GM23338 (cell line): ENCODE data around the gene HHIP. TPM values are rescaled to one million over a fixed set of nuclear protein-coding genes. Genes with fewer than 3 reads are reported as not detected.
A peak's percentile ranks its signal among the peaks of the same experiment; 100 is the strongest.

Experiments
- ATAC-seq: fragments of 200-7000 bp; cut with Tn5 transposase; 3 replicates; pipeline ENCODE4 v1.9.1; 2020
- DNase-seq: peaks from one replicate; pipeline ENCODE4 v3.0.0-alpha.2; 2015; ENCODE audit warnings: low spot score
- H2AFZ ChIP-seq: fragments of 200-600 bp; sonication (generic); 2 replicates; pipeline ENCODE4 v1.8.0; 2016; ENCODE audit warnings: antibody characterized with exemption, mild to moderate bottlenecking, moderate library complexity
- H3F3A ChIP-seq: fragments of 200-600 bp; sonication (generic); replicated peaks from 2 replicates; pipeline ENCODE4 v1.8.0; 2017; ENCODE audit warnings: antibody characterized with exemption, mixed run types, low read depth
- H3K27ac ChIP-seq: fragments of 200-600 bp; sonication (generic); 2 replicates; pipeline ENCODE4 v1.6.1; 2016; ENCODE audit warnings: low read depth
- H3K27me3 ChIP-seq: fragments of 200-600 bp; sonication (generic); 2 replicates; pipeline ENCODE4 v1.8.0; 2016; ENCODE audit warnings: mild to moderate bottlenecking, mixed run types, moderate library complexity; ENCODE audit not compliant: insufficient read depth
- H3K36me3 ChIP-seq: fragments of 200-600 bp; sonication (generic); 2 replicates; pipeline ENCODE4 v1.8.0; 2016; ENCODE audit warnings: mild to moderate bottlenecking; ENCODE audit not compliant: insufficient read depth
- H3K4me1 ChIP-seq: fragments of 200-600 bp; sonication (generic); 2 replicates; pipeline ENCODE4 v1.8.0; 2016; ENCODE audit warnings: mild to moderate bottlenecking, moderate library complexity; ENCODE audit not compliant: insufficient read depth
- H3K4me2 ChIP-seq: fragments of 200-600 bp; sonication (generic); 2 replicates; pipeline ENCODE4 v1.7.1; 2017; ENCODE audit warnings: mixed run types
- H3K4me3 ChIP-seq: fragments of 200-600 bp; sonication (generic); 2 replicates; pipeline ENCODE4 v1.6.1; 2016; ENCODE audit warnings: mixed run types
- H3K79me2 ChIP-seq: fragments of 200-600 bp; sonication (generic); replicated peaks from 2 replicates; pipeline ENCODE4 v1.8.0; 2017; ENCODE audit warnings: mild to moderate bottlenecking; ENCODE audit not compliant: insufficient read depth
- H3K9me2 ChIP-seq: fragments of 200-600 bp; sonication (generic); 2 replicates; pipeline ENCODE4 v1.8.0; 2017; ENCODE audit not compliant: insufficient read depth
- H4K20me1 ChIP-seq: fragments of 200-600 bp; sonication (generic); replicated peaks from 2 replicates; pipeline ENCODE4 v1.8.0; 2017; ENCODE audit warnings: mild to moderate bottlenecking; ENCODE audit not compliant: insufficient read depth
- H3K27ac Mint-ChIP-seq: 2 replicates; pipeline ENCODE4 v1.8.0; 2020; ENCODE audit warnings: inconsistent platforms, mild to moderate bottlenecking, moderate library complexity, mixed read lengths
- H3K27me3 Mint-ChIP-seq: 3 replicates; pipeline ENCODE4 v1.8.0; 2022; ENCODE audit warnings: low read depth, mild to moderate bottlenecking, moderate library complexity, mixed read lengths, inconsistent platforms; ENCODE audit not compliant: insufficient read depth, poor library complexity
- H3K36me3 Mint-ChIP-seq: 3 replicates; pipeline ENCODE4 v1.8.0; 2021; ENCODE audit warnings: low read depth, mild to moderate bottlenecking, inconsistent platforms, moderate library complexity, mixed read lengths
- H3K4me1 Mint-ChIP-seq: 3 replicates; pipeline ENCODE4 v1.8.0; 2020; ENCODE audit warnings: mild to moderate bottlenecking, inconsistent platforms, mixed read lengths
- H3K4me3 Mint-ChIP-seq: 3 replicates; pipeline ENCODE4 v1.8.0; 2021; ENCODE audit warnings: moderate library complexity, mild to moderate bottlenecking, inconsistent platforms, mixed read lengths
- H3K9me3 Mint-ChIP-seq: 3 replicates; pipeline ENCODE4 v1.8.0; 2020; ENCODE audit warnings: moderate library complexity, mild to moderate bottlenecking, inconsistent platforms, mixed read lengths
- CREB1 ChIP-seq: fragments of 250-450 bp; sonication (Bioruptor Pico); IDR thresholded peaks from 2 replicates; pipeline ENCODE4 v1.5.0; 2020; ENCODE audit warnings: low read depth, mild to moderate bottlenecking, moderate library complexity
- CTCF ChIP-seq, 2 experiments: fragments of 200-600 bp in 1 of 2; sonication (generic) in 1 of 2; conservative IDR thresholded peaks; 2 replicates each; pipeline versions ENCODE4 v1.5.1 to v1.6.1; 2016 to 2017; ENCODE audit warnings: antibody characterized with exemption in 2 of 2, low read depth in 2 of 2, mild to moderate bottlenecking in 2 of 2, moderate library complexity in 1 of 2
- EZH2 ChIP-seq: fragments of 200-600 bp; sonication (generic); IDR thresholded peaks from one replicate; pipeline ENCODE4 v1.8.0; 2017; ENCODE audit warnings: antibody characterized with exemption, mild to moderate bottlenecking, low read depth; ENCODE audit not compliant: unreplicated experiment
- EZH2phosphoT487 ChIP-seq: fragments of 200-600 bp; sonication (generic); IDR thresholded peaks from one replicate; pipeline ENCODE4 v1.8.1; 2018; ENCODE audit warnings: antibody characterized with exemption; ENCODE audit not compliant: unreplicated experiment
- JUNB ChIP-seq: IDR thresholded peaks from one replicate; pipeline ENCODE4 v1.6.1; 2016; ENCODE audit warnings: antibody characterized with exemption; ENCODE audit not compliant: unreplicated experiment
- NANOG ChIP-seq: IDR thresholded peaks from 2 replicates; pipeline ENCODE4 v1.6.1; 2016; ENCODE audit warnings: antibody characterized with exemption, borderline replicate concordance
- POLR2AphosphoS5 ChIP-seq: IDR thresholded peaks from 2 replicates; pipeline ENCODE4 v1.6.1; 2016; ENCODE audit warnings: antibody characterized with exemption, low read depth
- ZNF114 ChIP-seq: fragments of 250-450 bp; sonication (Bioruptor Pico); IDR thresholded peaks from 2 replicates; pipeline ENCODE4 v1.5.0; 2020; ENCODE audit warnings: mild to moderate bottlenecking, moderate library complexity
- ZNF462 ChIP-seq: fragments of 250-450 bp; sonication (Bioruptor Pico); IDR thresholded peaks from 2 replicates; pipeline ENCODE4 v1.5.0; 2020; ENCODE audit warnings: mild to moderate bottlenecking, moderate library complexity
- polyA plus RNA-seq: library from polyadenylated mRNA; unstranded; fragments of >200 nt; fragmentation: Nextera tagmentation; extraction: Ambion mirVana; gene quantifications from 2 replicates; pipeline ENCODE4 v1.2.1, GENCODE V29; 2016
- total RNA-seq: library from RNA; depleted of rRNA; stranded (reverse); fragments of >200 nt; shearing (Covaris generic); gene quantifications from 2 replicates; pipeline ENCODE4 v1.2.3, GENCODE V29; 2014
- TF ChIP-seq, protein P1 (sequence below): IDR thresholded peaks from one replicate; pipeline ENCODE4 v1.6.1; 2018; ENCODE audit warnings: antibody characterized with exemption; ENCODE audit not compliant: unreplicated experiment

HHIP gene
- total and polyA plus RNA-seq, 2 experiments from 2014 or later: 2.5 to 4.2 TPM

- TF ChIP-seq, protein P1, sequence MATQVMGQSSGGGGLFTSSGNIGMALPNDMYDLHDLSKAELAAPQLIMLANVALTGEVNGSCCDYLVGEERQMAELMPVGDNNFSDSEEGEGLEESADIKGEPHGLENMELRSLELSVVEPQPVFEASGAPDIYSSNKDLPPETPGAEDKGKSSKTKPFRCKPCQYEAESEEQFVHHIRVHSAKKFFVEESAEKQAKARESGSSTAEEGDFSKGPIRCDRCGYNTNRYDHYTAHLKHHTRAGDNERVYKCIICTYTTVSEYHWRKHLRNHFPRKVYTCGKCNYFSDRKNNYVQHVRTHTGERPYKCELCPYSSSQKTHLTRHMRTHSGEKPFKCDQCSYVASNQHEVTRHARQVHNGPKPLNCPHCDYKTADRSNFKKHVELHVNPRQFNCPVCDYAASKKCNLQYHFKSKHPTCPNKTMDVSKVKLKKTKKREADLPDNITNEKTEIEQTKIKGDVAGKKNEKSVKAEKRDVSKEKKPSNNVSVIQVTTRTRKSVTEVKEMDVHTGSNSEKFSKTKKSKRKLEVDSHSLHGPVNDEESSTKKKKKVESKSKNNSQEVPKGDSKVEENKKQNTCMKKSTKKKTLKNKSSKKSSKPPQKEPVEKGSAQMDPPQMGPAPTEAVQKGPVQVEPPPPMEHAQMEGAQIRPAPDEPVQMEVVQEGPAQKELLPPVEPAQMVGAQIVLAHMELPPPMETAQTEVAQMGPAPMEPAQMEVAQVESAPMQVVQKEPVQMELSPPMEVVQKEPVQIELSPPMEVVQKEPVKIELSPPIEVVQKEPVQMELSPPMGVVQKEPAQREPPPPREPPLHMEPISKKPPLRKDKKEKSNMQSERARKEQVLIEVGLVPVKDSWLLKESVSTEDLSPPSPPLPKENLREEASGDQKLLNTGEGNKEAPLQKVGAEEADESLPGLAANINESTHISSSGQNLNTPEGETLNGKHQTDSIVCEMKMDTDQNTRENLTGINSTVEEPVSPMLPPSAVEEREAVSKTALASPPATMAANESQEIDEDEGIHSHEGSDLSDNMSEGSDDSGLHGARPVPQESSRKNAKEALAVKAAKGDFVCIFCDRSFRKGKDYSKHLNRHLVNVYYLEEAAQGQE: no peak
Measured at GRCh38 chr4:144674711-144675110, 28.8 kb downstream of the HHIP start (continued).

DNA sequence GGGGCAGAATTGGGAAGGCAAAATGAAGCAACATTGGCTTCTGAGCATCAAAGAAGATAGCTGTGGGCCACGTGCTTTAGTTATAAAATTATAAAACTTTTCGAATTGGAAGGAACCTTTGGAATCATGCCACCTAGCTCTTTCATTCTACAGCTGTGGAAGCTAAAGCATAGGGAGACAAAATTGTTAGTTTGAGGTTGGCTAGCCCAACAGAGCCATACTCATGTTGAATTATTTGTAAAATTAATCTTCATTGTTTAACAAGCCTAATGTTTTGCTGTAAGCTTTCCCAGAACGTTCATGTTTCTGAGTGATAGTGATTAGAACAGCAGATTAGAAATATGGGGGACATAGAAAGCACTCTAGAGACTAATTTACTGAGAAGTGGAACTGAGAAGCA, 35.9 kb downstream of the HHIP start:
- no peaks in the 10 kb centered on the region for H3F3A ChIP-seq
- no peak overlapping the region for H3K4me2 ChIP-seq
- H3K9me2 ChIP-seq: no peaks in the 10 kb centered on the region
- peak overlapping the region; percentile 25 for H3K27ac Mint-ChIP-seq
- H3K36me3 ChIP-seq: no peaks in the 10 kb centered on the region
- no peaks in the 10 kb centered on the region for H3K27me3 Mint-ChIP-seq
- ATAC-seq (no peak), DNase-seq (no peak)
- peak overlapping the region; percentile 76; the same call in 1 of the 2 replicates for H2AFZ ChIP-seq
- H3K4me3 ChIP-seq: no peak overlapping the region
- H3K4me3 Mint-ChIP-seq: no peak overlapping the region
- peaks cover 12% of the 10 kb centered on the region for H3K4me1 ChIP-seq
- H3K27ac ChIP-seq: peak overlapping the region; percentile 40; the same call in 1 of the 2 replicates
- H3K27me3 ChIP-seq: no peaks in the 10 kb centered on the region
- H3K9me3 Mint-ChIP-seq: peaks cover 3% of the 10 kb centered on the region; the same call in 2 of the 3 replicates
- peaks cover 17% of the 10 kb centered on the region for H3K4me1 Mint-ChIP-seq
- no peaks in the 10 kb centered on the region for H4K20me1 ChIP-seq
- no peaks in the 10 kb centered on the region for H3K36me3 Mint-ChIP-seq
- no peaks in the 10 kb centered on the region for H3K79me2 ChIP-seq
- TF ChIP-seq EZH2 (no peak), ZNF114 (CRISPR knock-in tag) (no peak), EZH2phosphoT487 (no peak), CREB1 (no peak), NANOG (no peak), JUNB (no peak), POLR2AphosphoS5 (no peak), CTCF (conservative IDR thresholded peaks at IDR 0.05; ENCODE audit: low read depth in 2 of 2) (no peak), ZNF462 (CRISPR knock-in tag) (no peak)
- TF ChIP-seq, protein P1: no peak
